Fibroblast of lung (primary cell): Measurements from ENCODE around the gene NTN4. TPM values are rescaled to one million over a fixed set of nuclear protein-coding genes. Genes with fewer than 3 reads are reported as not detected.

Experiments used
- DNase-seq, 2 donors: peaks; one replicate each; pipeline versions ENCODE4 v3.0.0 to v3.0.0-alpha.2; 2010; ENCODE audit warnings: low read depth in 2 of 2
- H2AFZ ChIP-seq: 2 replicates; pipeline ENCODE4 v1.5.1; 2012; ENCODE audit warnings: low read length, control low read depth, inconsistent platforms
- H3K27ac ChIP-seq: 2 replicates; pipeline ENCODE4 v1.5.1; 2011; ENCODE audit warnings: low read length, control low read depth; ENCODE audit not compliant: insufficient read depth
- H3K27me3 ChIP-seq: 2 replicates; pipeline ENCODE4 v1.5.1; 2011; ENCODE audit warnings: mild to moderate bottlenecking, low read length; ENCODE audit not compliant: control insufficient read depth, insufficient read depth
- H3K36me3 ChIP-seq: 2 replicates; pipeline ENCODE4 v1.5.1; 2011; ENCODE audit warnings: low read length; ENCODE audit not compliant: control insufficient read depth, insufficient read depth
- H3K4me1 ChIP-seq: 2 replicates; pipeline ENCODE4 v1.5.1; 2011; ENCODE audit warnings: low read length; ENCODE audit not compliant: control insufficient read depth, insufficient read depth; ENCODE audit errors: extremely low read depth
- H3K4me2 ChIP-seq: 2 replicates; pipeline ENCODE4 v1.5.1; 2011; ENCODE audit warnings: low read length, control low read depth; ENCODE audit not compliant: insufficient read depth; ENCODE audit errors: extremely low read depth
- H3K4me3 ChIP-seq, 4 experiments: fragments of 200-600 bp in 1 of 4; sonication (generic) in 1 of 4; replicated peaks in 1 of 4; 2 replicates each; pipeline ENCODE4 v1.5.1; 2011 to 2016; ENCODE audit warnings: low read length in 4 of 4, low read depth in 3 of 4, mild to moderate bottlenecking in 3 of 4, control low read depth in 2 of 4, inconsistent platforms in 1 of 4, mixed read lengths in 1 of 4; ENCODE audit not compliant: insufficient read depth in 1 of 4; ENCODE audit errors: control extremely low read depth in 1 of 4
- H3K79me2 ChIP-seq: 2 replicates; pipeline ENCODE4 v1.5.1; 2012; ENCODE audit warnings: mild to moderate bottlenecking, low read length, inconsistent platforms; ENCODE audit not compliant: control insufficient read depth, insufficient read depth
- H3K9ac ChIP-seq: 2 replicates; pipeline ENCODE4 v1.5.1; 2011; ENCODE audit warnings: mild to moderate bottlenecking, low read length, control low read depth; ENCODE audit not compliant: insufficient read depth
- H3K9me3 ChIP-seq: 2 replicates; pipeline ENCODE4 v1.5.1; 2012; ENCODE audit warnings: low read depth, low read length; ENCODE audit not compliant: control insufficient read depth, insufficient read depth
- H4K20me1 ChIP-seq: 2 replicates; pipeline ENCODE4 v1.5.1; 2011; ENCODE audit warnings: low read length; ENCODE audit not compliant: control insufficient read depth, insufficient read depth; ENCODE audit errors: extremely low read depth
- EZH2 ChIP-seq: IDR thresholded peaks from 2 replicates; pipeline ENCODE4 v1.5.1; 2012; ENCODE audit warnings: low read length, control low read depth, mild to moderate bottlenecking; ENCODE audit errors: missing control alignments
- polyA plus RNA-seq, 2 donors: library from polyadenylated mRNA; depleted of rRNA in 1 of 2; stranded (reverse) in 1 of 2; unstranded in 1 of 2; fragments of >200 nt; gene quantifications; 2 replicates each; pipeline ENCODE4 v1.2.1, GENCODE V29; 2011 to 2012; ENCODE audit warnings: missing spikeins in 1 of 2
- total RNA-seq: library from RNA; depleted of rRNA; stranded (reverse); fragments of >200 nt; gene quantifications from 2 replicates; pipeline ENCODE4 v1.2.1, GENCODE V29; 2014
- TF ChIP-seq, protein P1 (sequence below), 2 donors: IDR thresholded peaks in 1 of 2; conservative IDR thresholded peaks in 1 of 2; 1 replicate in 1 of 2; 2 replicates in 1 of 2; pipeline ENCODE4 v1.5.1; 2011 to 2012; ENCODE audit warnings: low read length in 2 of 2, control low read depth in 1 of 2, inconsistent platforms in 1 of 2, low read depth in 1 of 2, mild to moderate bottlenecking in 1 of 2

Gene NTN4
- total and polyA plus RNA-seq, 2 donors (not counting 1 experiment from before 2014, with no cell fraction given), result 28.6 to 170 TPM

DNA sequence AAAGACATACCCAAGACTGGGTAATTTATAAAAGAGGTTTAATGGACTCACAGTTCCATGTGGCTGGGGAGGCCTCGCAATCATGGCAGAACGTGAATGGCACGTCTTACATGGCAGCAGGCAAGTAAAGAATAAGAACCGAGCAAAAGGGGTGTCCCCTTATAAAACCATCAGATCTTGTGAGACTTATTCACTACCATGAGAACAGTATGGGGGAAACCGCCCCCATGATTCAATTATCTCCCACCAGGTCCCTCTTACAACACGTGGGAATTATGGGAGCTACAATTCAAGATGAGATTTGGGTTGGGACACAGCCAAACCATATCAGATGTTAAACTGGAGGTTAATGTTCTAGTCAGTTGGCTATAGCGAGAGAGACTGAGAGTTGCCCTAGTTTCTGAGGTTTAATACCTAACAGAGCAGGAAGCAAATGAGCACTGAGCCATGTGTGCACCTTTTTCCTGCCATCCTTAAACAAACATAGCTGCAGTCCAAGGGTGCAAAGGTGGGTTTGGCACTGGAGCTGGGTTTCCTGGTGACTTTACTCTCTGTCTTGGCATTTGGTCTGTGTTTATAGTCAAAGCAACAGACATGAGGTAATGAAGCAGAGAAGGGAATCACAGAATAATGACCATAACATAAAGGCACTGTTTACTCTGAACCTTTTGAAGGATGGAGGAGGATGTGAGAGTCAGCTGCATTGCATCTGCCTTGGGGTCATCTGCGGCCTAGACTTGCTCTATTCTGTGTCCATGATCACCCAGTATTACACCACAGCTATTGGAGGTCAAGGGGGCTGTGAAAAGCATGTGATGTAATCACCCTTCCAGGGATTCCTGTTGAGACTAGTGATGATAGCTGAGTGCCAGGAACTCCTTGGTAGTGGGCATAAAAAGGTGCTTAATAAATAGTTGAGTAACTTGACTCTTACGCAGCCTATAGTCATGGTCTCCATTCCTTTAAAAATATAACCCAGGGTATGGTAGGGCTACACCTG, 155.6 kb downstream of the NTN4 start:
- H4K20me1 ChIP-seq, result no peaks in the 10 kb centered on the region
- H3K4me1 ChIP-seq, result peaks cover 6% of the 10 kb centered on the region
- no peak overlapping the region for H2AFZ ChIP-seq
- H3K9ac ChIP-seq, result no peak overlapping the region
- TF ChIP-seq, protein P1, sequence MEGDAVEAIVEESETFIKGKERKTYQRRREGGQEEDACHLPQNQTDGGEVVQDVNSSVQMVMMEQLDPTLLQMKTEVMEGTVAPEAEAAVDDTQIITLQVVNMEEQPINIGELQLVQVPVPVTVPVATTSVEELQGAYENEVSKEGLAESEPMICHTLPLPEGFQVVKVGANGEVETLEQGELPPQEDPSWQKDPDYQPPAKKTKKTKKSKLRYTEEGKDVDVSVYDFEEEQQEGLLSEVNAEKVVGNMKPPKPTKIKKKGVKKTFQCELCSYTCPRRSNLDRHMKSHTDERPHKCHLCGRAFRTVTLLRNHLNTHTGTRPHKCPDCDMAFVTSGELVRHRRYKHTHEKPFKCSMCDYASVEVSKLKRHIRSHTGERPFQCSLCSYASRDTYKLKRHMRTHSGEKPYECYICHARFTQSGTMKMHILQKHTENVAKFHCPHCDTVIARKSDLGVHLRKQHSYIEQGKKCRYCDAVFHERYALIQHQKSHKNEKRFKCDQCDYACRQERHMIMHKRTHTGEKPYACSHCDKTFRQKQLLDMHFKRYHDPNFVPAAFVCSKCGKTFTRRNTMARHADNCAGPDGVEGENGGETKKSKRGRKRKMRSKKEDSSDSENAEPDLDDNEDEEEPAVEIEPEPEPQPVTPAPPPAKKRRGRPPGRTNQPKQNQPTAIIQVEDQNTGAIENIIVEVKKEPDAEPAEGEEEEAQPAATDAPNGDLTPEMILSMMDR (conservative IDR thresholded peaks at IDR 0.05 in 1 of 2, IDR thresholded peaks at IDR 0.05 in 1 of 2; ENCODE audit: low read depth in 1 of 2, low read length in 2 of 2), result no peak
- no peak for TF ChIP-seq EZH2
- H3K27ac ChIP-seq, result no peak overlapping the region
- no peaks in the 10 kb centered on the region for H3K36me3 ChIP-seq
- DNase-seq, result peak; percentile 4 to 67
- H3K4me3 ChIP-seq, result no peak overlapping the region
- H3K79me2 ChIP-seq, result no peaks in the 10 kb centered on the region
- no peaks in the 10 kb centered on the region for H3K9me3 ChIP-seq
- H3K4me2 ChIP-seq, result no peak overlapping the region
- H3K27me3 ChIP-seq, result no peaks in the 10 kb centered on the region

DNA sequence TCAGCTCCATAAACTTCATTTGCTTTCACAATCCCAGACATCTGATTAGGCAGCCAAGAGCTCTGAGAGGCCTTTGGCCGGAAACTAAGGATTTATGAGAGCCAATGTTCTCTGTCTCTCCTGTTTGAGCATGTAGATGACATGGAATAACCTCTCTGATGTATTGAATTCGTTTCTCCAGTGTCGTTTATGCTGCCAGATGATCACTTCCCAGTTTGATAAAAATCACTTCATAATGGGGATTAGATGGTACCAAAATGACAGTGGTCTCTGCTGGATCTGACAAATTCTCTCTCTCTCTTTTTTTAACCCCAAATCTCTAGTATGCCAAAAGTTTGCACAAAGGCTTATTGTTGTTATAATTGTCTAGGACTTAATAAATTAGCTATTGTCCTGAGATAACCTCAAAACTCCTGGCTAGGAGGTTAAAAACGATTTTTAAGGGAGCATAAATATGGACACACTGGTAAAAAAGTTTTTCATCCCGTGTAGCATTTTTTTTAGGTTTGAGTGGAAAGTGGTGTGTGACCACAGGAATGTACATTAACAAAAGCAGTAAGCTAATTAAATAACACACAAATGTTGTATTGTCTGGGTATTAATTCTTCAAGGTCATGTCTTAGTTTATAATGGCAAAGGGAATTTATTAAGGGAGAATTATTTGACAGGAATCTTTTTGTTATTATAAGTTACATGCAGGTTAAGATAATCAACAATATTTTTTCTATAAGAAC, 156.7 kb downstream of the NTN4 start:
- DNase-seq, result peak in 1 of 2 donors; percentile 47
- Histone ChIP-seq H3K79me2 (no peaks in the 10 kb centered on the region), H3K27ac (no peak overlapping the region), H3K27me3 (no peaks in the 10 kb centered on the region), H3K4me1 (peaks cover 6% of the 10 kb centered on the region), H3K36me3 (no peaks in the 10 kb centered on the region), H3K9me3 (no peaks in the 10 kb centered on the region), H4K20me1 (no peaks in the 10 kb centered on the region), H2AFZ (no peak overlapping the region), H3K4me3 (no peak overlapping the region), H3K4me2 (no peak overlapping the region), H3K9ac (no peak overlapping the region)
- TF ChIP-seq, protein P1 (conservative IDR thresholded peaks at IDR 0.05 in 1 of 2, IDR thresholded peaks at IDR 0.05 in 1 of 2; ENCODE audit: low read depth in 1 of 2, low read length in 2 of 2), result no peak
- no peak for TF ChIP-seq EZH2
